MM.1S (cell line): ENCODE measurements around the gene DTNB.
"Not testable (repeated sequence)": the region's sequence is repeated elsewhere in the genome, so short reads cannot be mapped to it uniquely, and the experiment has no call there.

Experiments used
- DNase-seq: peaks from one replicate; pipeline ENCODE4 v3.0.0-alpha.2; 2015
- H2AFZ ChIP-seq: fragments of 300-600 bp; sonication (generic); 2 replicates; pipeline ENCODE4 v1.6.0; 2016; ENCODE audit warnings: antibody characterized with exemption, low read length
- H3F3A ChIP-seq: fragments of 300-600 bp; sonication (generic); 2 replicates; pipeline ENCODE4 v1.6.1; 2016; ENCODE audit warnings: mild to moderate bottlenecking, antibody characterized with exemption, low read length, moderate library complexity, mixed read lengths; ENCODE audit not compliant: insufficient read depth
- H3K27ac ChIP-seq: fragments of 300-600 bp; sonication (generic); 2 replicates; pipeline ENCODE4 v1.5.1; 2016; ENCODE audit warnings: mild to moderate bottlenecking, low read length
- H3K27me3 ChIP-seq: fragments of 300-600 bp; sonication (generic); replicated peaks from 2 replicates; pipeline ENCODE4 v1.6.0; 2016; ENCODE audit warnings: low read length; ENCODE audit not compliant: insufficient read depth
- H3K36me3 ChIP-seq: fragments of 300-600 bp; sonication (generic); replicated peaks from 2 replicates; pipeline ENCODE4 v1.6.1; 2016; ENCODE audit warnings: mild to moderate bottlenecking, low read length, mixed read lengths; ENCODE audit not compliant: insufficient read depth
- H3K4me1 ChIP-seq: fragments of 300-600 bp; sonication (generic); 2 replicates; pipeline ENCODE4 v1.6.1; 2016; ENCODE audit warnings: low read length, mixed read lengths
- H3K4me2 ChIP-seq: fragments of 300-600 bp; sonication (generic); 2 replicates; pipeline ENCODE4 v1.6.0; 2016; ENCODE audit warnings: low read depth, low read length
- H3K4me3 ChIP-seq: fragments of 300-600 bp; sonication (generic); 2 replicates; pipeline ENCODE4 v1.5.1; 2016; ENCODE audit warnings: low read length, mixed read lengths
- H3K79me2 ChIP-seq: fragments of 300-600 bp; sonication (generic); 2 replicates; pipeline ENCODE4 v1.6.1; 2016; ENCODE audit warnings: mixed run types, low read length, mixed read lengths
- H3K9ac ChIP-seq: fragments of 300-600 bp; sonication (generic); 2 replicates; pipeline ENCODE4 v1.6.1; 2016; ENCODE audit warnings: low read length, mixed read lengths
- H3K9me2 ChIP-seq: fragments of 300-600 bp; sonication (generic); replicated peaks from 2 replicates; pipeline ENCODE4 v1.6.1; 2016; ENCODE audit warnings: mild to moderate bottlenecking, low read length, mixed read lengths; ENCODE audit not compliant: insufficient read depth
- H3K9me3 ChIP-seq: fragments of 300-600 bp; sonication (generic); replicated peaks from 2 replicates; pipeline ENCODE4 v1.6.1; 2016; ENCODE audit warnings: mild to moderate bottlenecking, low read length, mixed read lengths; ENCODE audit not compliant: insufficient read depth
- H4K20me1 ChIP-seq: fragments of 300-600 bp; sonication (generic); 2 replicates; pipeline ENCODE4 v1.6.1; 2016; ENCODE audit warnings: mild to moderate bottlenecking, low read length, moderate library complexity, mixed read lengths; ENCODE audit not compliant: insufficient read depth
- CTCF ChIP-seq: fragments of 300-600 bp; sonication (generic); IDR thresholded peaks from 2 replicates; pipeline ENCODE4 v1.5.1; 2016; ENCODE audit warnings: antibody characterized with exemption, low read length, mixed read lengths
- EZH2 ChIP-seq: fragments of 300-600 bp; sonication (generic); optimal IDR thresholded peaks from 2 replicates; pipeline ENCODE3; 2017; ENCODE audit warnings: low read depth, mild to moderate bottlenecking, antibody characterized with exemption, low read length, mixed read lengths
- EZH2phosphoT487 ChIP-seq: fragments of 300-600 bp; sonication (generic); IDR thresholded peaks from 2 replicates; pipeline ENCODE4 v1.6.1; 2018; ENCODE audit warnings: antibody characterized with exemption, low read length

Gene DTNB

GRCh38 chr2:25710750-25711149 lies 37.4 kb upstream of the DTNB start:
- H4K20me1 ChIP-seq: no peaks in the 10 kb centered on the region
- H3K79me2 ChIP-seq: no peaks in the 10 kb centered on the region
- no peaks in the 10 kb centered on the region for H3K4me1 ChIP-seq

GRCh38 chr2:25709349-25709748 lies 36.0 kb upstream of the DTNB start:
- H3K9me3 ChIP-seq: no peaks in the 10 kb centered on the region
- no peaks in the 10 kb centered on the region for H3K9me2 ChIP-seq
- no peaks in the 10 kb centered on the region for H3K79me2 ChIP-seq
- H3K4me2 ChIP-seq: no peak overlapping the region
- no peak overlapping the region for H3K27ac ChIP-seq
- no peaks in the 10 kb centered on the region for H3K27me3 ChIP-seq
- TF ChIP-seq EZH2 (no peak), CTCF (no peak), EZH2phosphoT487 (no peak)
- H3K36me3 ChIP-seq: no peaks in the 10 kb centered on the region
- no peaks in the 10 kb centered on the region for H3K4me1 ChIP-seq
- H3F3A ChIP-seq: no peaks in the 10 kb centered on the region
- no peak overlapping the region for H2AFZ ChIP-seq
- DNase-seq: no peak
- H3K4me3 ChIP-seq: no peak overlapping the region
- no peaks in the 10 kb centered on the region for H4K20me1 ChIP-seq
- no peak overlapping the region for H3K9ac ChIP-seq

More at GRCh38 chr2:25710750-25711149, 37.4 kb upstream of the DTNB start:
- Histone ChIP-seq H3K36me3 (no peaks in the 10 kb centered on the region), H3F3A (no peaks in the 10 kb centered on the region), H2AFZ (no peak overlapping the region), H3K9me2 (no peaks in the 10 kb centered on the region), H3K4me3 (no peak overlapping the region), H3K9ac (no peak overlapping the region), H3K27ac (no peak overlapping the region), H3K27me3 (no peaks in the 10 kb centered on the region), H3K9me3 (no peaks in the 10 kb centered on the region), H3K4me2 (no peak overlapping the region)
- DNase-seq: no peak
- TF ChIP-seq EZH2 (no peak), EZH2phosphoT487 (no peak), CTCF (no peak)

DNA sequence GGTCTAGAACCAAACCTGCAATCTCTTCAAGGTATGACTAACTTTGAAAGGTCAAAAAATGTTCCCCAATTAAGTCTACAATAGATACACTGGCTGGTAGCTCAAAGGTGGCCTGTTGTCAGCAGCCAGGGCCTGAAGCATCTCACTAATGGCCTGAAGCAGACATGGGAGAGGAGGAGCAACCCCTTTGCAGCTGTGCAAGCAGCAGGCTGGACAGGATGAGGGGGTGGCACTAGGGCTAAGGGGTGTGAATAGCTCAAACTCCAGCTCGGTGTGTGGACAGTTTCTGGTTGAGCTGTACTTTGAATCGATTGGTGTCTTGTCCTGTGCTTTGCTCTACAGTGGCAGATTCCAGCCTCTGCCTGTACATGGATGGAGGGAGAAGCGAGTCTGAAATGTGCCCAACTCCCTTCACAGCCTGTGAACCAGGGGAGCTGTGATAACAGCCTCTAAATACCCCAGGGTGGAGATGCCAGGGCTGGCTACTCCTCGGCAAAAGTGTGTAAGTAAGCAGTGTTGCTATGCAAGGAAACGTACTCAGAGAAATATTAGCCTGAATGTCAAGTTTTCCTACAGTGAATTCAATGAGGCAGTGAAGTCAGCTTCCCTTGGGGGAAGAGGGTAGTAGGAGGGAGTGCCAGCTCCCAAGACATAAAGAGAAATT lies 34.7 kb upstream of the DTNB start:
- no peak overlapping the region for H3K4me3 ChIP-seq
- H3K79me2 ChIP-seq: no peaks in the 10 kb centered on the region
- H3K9me3 ChIP-seq: no peaks in the 10 kb centered on the region
- no peak overlapping the region for H3K9ac ChIP-seq
- no peaks in the 10 kb centered on the region for H3K9me2 ChIP-seq
- no peak overlapping the region for H2AFZ ChIP-seq
- H3K4me2 ChIP-seq: no peak overlapping the region
- no peaks in the 10 kb centered on the region for H3K4me1 ChIP-seq
- DNase-seq: no peak
- no peaks in the 10 kb centered on the region for H3F3A ChIP-seq
- TF ChIP-seq EZH2phosphoT487 (no peak), EZH2 (no peak), CTCF (no peak)
- no peaks in the 10 kb centered on the region for H3K36me3 ChIP-seq
- no peaks in the 10 kb centered on the region for H3K27me3 ChIP-seq
- H3K27ac ChIP-seq: no peak overlapping the region
- H4K20me1 ChIP-seq: no peaks in the 10 kb centered on the region

GRCh38 chr2:25705575-25705974 lies 32.2 kb upstream of the DTNB start:
- H3F3A ChIP-seq, H3K27me3 ChIP-seq, H3K36me3 ChIP-seq, H4K20me1 ChIP-seq, H3K9me2 ChIP-seq, H2AFZ ChIP-seq, H3K4me2 ChIP-seq, H3K9me3 ChIP-seq, H3K27ac ChIP-seq, H3K4me3 ChIP-seq, DNase-seq, H3K4me1 ChIP-seq, H3K9ac ChIP-seq, H3K79me2 ChIP-seq: not testable (repeated sequence)
